ENCODE results near the gene OAS2.

Gene OAS2

GRCh38 chr12:113006206-113006605, 27.9 kb downstream of the OAS2 start:
- no peak for TF ChIP-seq CTCF (IDR thresholded peaks at IDR 0.05; ENCODE audit: extremely low read depth, insufficient read depth, missing control alignments)
- no peak for DNase-seq (ENCODE audit: low spot score)
- in situ Hi-C loops (cut with MboI; ENCODE audit: low pct_unique_long_range_greater_than_20kb, low sequenced_read_pairs, unreplicated experiment) = no loop called here

DNA sequence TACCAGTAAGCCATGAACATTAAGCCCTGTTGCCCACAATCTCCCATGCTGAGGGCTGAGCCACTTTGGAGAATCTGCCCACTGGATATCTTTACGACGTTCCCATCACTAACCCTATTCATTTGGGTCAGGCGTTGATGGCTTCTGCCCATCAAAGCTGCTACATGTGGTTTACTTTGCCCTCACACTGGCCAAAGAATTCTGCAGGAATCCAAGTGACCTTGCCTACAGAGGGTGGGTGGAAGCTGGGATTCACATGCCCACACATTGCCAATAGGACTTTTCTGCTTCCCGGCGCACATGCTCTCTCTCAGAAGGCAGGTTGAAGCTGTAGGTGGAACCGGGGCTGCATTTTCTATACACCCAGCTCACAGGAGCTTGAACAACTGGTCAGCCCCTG, 28.3 kb downstream of the OAS2 start:
- no peak for DNase-seq (ENCODE audit: low spot score)
- TF ChIP-seq CTCF (IDR thresholded peaks at IDR 0.05; ENCODE audit: extremely low read depth, insufficient read depth, missing control alignments) = no peak
- in situ Hi-C loops (cut with MboI; ENCODE audit: low pct_unique_long_range_greater_than_20kb, low sequenced_read_pairs, unreplicated experiment) = no loop called here

DNA sequence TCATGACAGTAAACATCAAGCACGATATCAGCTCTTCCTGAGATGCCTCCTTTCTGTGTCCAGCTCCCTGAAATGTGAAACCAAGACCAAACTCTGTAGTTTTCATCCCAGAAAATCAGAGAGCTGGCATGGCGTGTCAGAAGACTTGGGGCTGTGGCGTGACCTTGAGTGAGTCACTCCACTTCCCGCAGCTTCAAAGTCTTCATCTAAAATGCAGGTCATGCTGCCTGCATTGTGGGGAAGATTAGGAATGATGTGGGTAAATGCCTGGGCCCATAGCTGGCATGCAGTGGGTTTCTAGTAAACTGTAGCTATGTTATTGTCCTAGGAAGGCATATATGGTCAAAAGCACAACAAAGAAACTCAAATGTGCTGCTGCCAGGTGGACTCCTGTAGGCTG, 28.8 kb downstream of the OAS2 start:
- DNase-seq (ENCODE audit: low spot score) = no peak
- in situ Hi-C loops (cut with MboI; ENCODE audit: low pct_unique_long_range_greater_than_20kb, low sequenced_read_pairs, unreplicated experiment) = no loop called here
- TF ChIP-seq CTCF (IDR thresholded peaks at IDR 0.05; ENCODE audit: extremely low read depth, insufficient read depth, missing control alignments) = no peak

GRCh38 chr12:113010701-113011100, 32.4 kb downstream of the OAS2 start:
- in situ Hi-C loops (cut with MboI; ENCODE audit: low pct_unique_long_range_greater_than_20kb, low sequenced_read_pairs, unreplicated experiment) = no loop called here
- TF ChIP-seq CTCF (IDR thresholded peaks at IDR 0.05; ENCODE audit: extremely low read depth, insufficient read depth, missing control alignments) = no peak
- no peak for DNase-seq (ENCODE audit: low spot score)

GRCh38 chr12:113014565-113014964, 36.2 kb downstream of the OAS2 start:
- no peak for TF ChIP-seq CTCF (IDR thresholded peaks at IDR 0.05; ENCODE audit: extremely low read depth, insufficient read depth, missing control alignments)
- no peak for DNase-seq (ENCODE audit: low spot score)
- in situ Hi-C loops (cut with MboI; ENCODE audit: low pct_unique_long_range_greater_than_20kb, low sequenced_read_pairs, unreplicated experiment) = no loop called here

GRCh38 chr12:113016796-113017195, 38.5 kb downstream of the OAS2 start:
- DNase-seq (ENCODE audit: low spot score) = no peak
- no peak for TF ChIP-seq CTCF (IDR thresholded peaks at IDR 0.05; ENCODE audit: extremely low read depth, insufficient read depth, missing control alignments)
- in situ Hi-C loops (cut with MboI; ENCODE audit: low pct_unique_long_range_greater_than_20kb, low sequenced_read_pairs, unreplicated experiment) = no loop called here

- DNase-seq (ENCODE audit: low spot score) = no peak
Measured at GRCh38 chr12:113019025-113019424, 40.7 kb downstream of the OAS2 start.

More at GRCh38 chr12:113019025-113019424, 40.7 kb downstream of the OAS2 start:
- in situ Hi-C loops (cut with MboI; ENCODE audit: low pct_unique_long_range_greater_than_20kb, low sequenced_read_pairs, unreplicated experiment) = no loop called here
- TF ChIP-seq CTCF (IDR thresholded peaks at IDR 0.05; ENCODE audit: extremely low read depth, insufficient read depth, missing control alignments) = no peak

Measured in GM13977 (cell line).